KG1 (cell line): ENCODE results near the gene SLC2A8.

Experiments
- DNase-seq: peaks from one replicate; lab custom pipeline; 2025; lab: John Stamatoyannopoulos, UW

Gene SLC2A8

GRCh38 chr9:127437497-127438264 is 40.7 kb downstream of the SLC2A8 start:
- DNase-seq: no peak

DNA sequence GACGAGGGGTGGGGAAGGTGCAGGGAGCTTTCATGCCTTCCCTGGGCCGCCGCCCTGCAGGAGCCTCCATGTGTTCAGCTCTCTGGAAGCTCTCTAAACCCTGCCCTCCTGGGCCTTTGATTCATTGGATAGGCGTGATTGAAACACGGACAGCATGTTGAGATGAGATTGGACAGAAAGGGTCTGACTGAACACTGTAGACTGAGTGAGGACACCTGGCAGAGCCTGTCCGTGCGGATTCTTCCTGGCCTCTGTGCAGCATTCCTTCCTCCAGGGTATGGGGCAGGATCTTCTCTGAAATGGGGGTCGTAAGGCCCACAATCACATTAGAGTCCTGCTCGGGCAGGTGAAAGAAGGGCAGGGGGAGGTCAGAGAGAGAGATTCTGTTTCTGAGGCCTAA is 41.4 kb downstream of the SLC2A8 start:
- DNase-seq: no peak

DNA sequence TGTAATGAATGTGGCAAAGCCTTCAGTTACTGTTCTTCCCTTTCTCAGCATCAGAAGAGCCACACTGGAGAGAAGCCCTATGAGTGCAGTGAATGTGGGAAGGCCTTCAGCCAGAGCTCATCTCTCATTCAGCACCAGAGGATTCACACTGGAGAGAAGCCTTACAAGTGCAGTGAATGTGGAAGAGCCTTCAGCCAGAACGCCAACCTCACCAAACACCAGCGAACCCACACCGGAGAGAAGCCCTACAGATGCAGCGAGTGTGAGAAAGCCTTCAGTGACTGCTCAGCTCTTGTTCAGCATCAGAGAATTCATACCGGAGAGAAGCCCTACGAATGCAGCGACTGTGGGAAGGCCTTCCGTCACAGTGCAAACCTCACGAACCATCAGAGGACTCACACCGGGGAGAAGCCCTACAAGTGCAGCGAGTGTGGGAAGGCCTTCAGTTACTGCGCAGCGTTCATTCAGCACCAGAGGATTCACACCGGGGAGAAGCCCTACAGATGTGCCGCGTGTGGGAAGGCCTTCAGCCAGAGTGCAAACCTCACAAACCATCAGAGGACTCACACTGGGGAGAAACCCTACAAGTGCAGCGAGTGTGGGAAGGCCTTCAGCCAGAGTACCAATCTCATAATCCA is 47.4 kb downstream of the SLC2A8 start:
- DNase-seq: no peak

- no peak for DNase-seq
Measured at GRCh38 chr9:127444921-127445850, 48.2 kb downstream of the SLC2A8 start.

DNA sequence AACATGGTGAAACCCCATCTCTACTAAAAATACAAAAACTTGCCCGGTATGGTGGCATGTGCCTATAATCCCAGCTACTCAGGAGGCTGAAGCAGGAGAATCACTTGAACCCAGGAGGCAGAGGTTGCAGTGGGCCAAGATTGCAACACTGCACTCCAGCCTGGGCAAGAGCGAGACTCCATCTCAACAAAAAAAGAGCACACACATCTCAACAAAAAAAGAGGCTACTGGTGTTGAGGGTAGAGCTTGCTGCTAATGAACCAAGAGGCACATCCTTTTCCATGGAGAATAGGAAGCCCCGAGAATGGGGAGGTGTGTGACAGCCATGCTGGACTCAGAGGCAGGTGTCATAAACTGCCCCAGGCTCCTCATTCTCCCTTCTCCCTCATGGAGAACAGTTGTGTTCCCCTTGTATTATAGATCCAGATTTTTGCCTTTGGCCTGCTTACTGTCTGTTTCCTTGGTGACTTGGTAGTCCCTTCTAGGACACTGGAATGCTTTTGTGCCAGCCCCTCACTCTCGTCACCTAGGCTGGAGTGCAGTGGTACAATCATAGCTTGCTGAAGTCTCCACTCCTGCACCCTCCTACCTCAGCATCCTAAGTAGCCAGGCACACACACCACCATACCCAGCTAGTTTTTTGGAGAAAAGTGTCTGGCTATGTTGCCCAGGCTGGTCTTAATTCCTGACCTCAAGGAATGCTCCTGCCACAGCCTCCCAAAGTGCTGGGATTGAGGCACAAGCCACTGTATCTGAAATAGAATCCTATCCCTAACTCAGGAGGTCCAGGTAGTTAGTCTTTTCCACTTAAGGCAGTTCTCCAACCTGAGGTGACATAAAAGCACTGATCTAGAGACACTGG is 49.1 kb downstream of the SLC2A8 start:
- no peak for DNase-seq

GRCh38 chr9:127446713-127447415 is 49.9 kb downstream of the SLC2A8 start:
- no peak for DNase-seq

DNA sequence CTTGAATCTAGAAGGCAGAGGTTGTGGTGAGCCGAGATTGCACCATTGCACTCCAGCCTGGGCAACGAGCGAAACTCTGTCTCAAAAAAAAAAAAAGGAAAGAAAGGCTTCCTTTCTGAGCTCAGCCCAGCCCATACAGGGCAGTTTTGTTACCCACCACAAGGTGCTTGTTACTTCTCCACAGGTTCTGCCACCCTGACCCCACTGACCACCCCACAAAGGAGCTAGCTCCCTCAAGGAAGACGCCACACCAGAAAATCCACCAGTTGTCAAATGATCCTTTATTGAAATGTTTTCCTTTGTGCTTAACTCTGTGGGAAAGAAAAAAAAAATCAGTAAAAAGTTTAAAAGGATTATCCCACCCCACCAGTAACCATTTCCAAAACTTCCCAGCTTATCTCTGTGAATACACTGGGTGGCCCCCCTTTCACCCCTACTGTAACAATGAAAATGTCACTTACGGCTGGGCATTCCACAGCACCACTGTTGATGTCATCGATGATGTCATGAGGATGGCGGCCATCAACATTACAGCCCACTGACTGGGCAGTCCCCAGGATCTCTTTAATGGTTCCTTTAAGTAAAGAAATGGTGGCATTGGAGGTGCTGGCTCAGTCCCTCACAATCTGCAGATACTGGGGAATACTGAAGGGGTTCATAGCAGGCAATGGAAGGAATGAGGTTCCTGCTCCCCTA is 50.6 kb downstream of the SLC2A8 start:
- no peak for DNase-seq

- no peak for DNase-seq
Measured at GRCh38 chr9:127448112-127448805, 51.3 kb downstream of the SLC2A8 start.

GRCh38 chr9:127449332-127449966 is 52.5 kb downstream of the SLC2A8 start:
- DNase-seq: no peak

DNA sequence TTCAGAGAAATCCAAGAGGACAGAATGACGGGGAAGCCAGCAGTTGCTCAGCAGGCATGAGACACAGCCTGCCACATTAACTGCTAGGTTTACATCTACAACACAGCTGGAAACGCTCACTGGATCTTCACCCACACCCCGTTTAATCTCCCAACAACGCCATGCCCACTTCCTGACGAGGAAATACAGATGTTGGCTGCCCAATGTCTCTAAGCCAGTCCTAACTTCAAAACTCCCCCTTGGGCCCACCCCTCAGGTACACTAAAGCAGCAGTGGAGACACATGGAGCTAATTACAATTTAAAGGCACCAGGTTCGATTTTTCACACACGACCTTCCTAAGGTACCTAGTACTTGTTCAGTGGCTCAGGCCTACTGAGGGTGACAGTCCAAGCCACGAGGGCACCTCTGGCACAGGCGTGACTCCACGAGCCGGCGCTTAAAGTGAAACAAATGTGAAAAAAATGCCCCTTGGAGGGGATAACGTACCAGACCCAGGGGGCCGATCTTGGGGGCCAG is 53.3 kb downstream of the SLC2A8 start:
- no peak for DNase-seq

DNA sequence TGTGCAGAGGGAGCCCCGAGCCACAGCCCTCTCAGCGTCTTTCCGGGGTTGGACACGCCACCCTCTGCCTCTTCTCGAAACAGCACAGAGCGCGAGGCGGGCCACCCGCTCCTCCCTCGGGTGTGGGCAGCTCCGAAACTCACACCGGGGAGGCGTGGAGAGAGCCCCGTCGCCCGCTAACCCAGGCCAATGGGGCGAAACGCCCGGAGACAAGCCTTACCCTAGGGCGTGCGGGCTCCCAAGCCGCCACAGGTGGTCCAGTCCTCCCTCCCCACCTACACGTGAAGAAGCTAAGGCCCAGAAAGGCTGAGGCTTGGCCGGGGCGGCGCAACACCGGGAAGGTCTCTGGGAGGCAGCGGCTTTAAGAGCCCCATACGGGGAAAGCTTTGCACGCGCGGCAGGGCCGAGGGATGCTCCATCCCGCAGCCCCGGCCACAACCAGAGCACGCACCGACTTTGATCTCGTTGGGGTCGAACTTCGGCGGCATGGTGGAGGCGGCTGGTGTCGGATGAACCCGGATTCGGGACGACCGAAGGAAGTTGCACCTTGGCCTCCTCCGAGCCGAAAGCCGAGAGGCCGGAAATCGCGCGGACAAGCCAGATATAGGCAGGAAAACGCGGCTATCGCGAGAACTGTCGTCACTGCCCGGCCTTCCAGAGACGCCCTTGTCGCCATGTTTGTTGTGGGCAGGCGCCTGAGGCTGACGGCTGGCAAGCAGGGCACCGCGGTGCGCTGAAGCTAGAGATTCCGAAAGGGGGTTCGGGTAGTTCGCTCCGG is 54.0 kb downstream of the SLC2A8 start, which contains the start of the genes LRSAM1 and RPL12:
TSS of gene LRSAM1 (plus strand) at position 681 of the 778 bp plus-strand sequence. CDS start 3,018 bp downstream, outside the sequence.
TSS of gene RPL12 (minus strand) at position 577 of the 778 bp plus-strand sequence. CDS start at position 488, 89 bp downstream.
- peak; percentile 82 for DNase-seq

DNA sequence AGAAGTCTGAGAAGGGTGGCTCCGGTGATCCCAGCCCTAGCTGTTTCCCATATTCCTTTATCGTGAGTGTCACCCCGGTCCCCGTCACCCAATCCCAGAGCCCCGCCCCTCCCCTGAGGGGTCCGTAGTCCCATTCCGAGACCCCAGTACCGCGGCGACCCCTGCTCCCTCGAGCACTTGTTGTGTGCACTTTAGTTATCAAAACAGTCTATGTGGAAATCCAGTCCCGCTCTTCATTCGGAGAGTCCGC is 54.6 kb downstream of the SLC2A8 start:
- no peak for DNase-seq

- DNase-seq: peak; percentile 72
Measured at GRCh38 chr9:127451858-127452656, 55.1 kb downstream of the SLC2A8 start.

DNA sequence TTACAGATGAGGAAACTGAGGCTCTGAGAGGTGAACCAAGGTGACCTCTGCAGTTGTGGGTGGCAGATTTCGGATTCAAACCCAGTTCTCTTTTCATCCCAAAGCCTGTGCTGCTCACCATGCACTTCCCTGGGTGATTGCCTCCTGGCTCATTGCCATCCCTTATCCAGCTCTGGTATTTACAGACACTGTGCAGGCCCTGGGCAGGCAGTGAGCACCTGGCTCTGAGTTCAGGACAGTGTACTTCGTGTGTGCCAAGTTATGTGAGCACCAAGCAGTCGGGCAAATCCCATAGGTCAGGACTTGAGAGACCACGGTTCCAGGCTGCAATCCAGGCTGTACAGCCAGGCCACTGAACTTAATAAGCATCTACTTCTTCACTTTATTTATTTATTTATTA is 55.7 kb downstream of the SLC2A8 start:
- DNase-seq: no peak

DNA sequence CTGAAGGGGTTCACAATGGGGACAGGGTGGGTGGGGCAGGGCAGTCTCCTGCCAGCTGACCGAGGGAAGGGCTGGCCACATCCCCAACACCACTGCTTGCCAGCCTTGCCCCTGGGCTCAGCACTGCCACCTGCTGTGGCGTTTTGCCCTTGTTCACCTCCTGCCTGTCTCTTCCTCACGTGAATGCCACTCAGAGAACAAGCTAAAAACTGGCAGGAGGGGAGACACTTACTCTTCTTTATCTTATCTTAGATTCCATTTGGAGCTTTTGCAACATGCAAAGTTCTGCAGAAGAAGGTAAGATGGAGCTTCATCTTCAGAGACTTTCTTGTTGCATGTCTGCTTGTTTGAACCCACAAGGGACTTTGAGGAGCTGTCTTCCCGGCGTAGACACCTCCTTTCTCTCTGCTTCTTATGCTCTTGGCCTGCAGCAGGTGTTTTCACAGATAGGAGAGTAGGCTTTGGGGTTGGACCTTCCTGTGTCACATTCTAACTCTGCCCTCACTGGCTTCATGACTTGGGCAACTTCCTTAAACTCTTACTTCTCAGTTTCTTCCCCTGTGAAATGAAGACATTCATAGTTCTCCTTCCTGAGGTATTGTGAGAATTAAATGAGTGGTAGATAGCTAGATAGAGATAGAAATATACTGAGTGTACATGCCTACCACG is 58.5 kb downstream of the SLC2A8 start:
- DNase-seq: peak; percentile 56

GRCh38 chr9:127457191-127457878 is 60.4 kb downstream of the SLC2A8 start:
- no peak for DNase-seq
